HepG2 (cell line): ENCODE results near the gene RRP8. TPM values are rescaled to one million over a fixed set of nuclear protein-coding genes. Genes with fewer than 3 reads are reported as not detected.

Experiments used
- ATAC-seq: fragments of 200-7000 bp; cut with Tn5 transposase; 3 replicates; pipeline ENCODE4 v1.9.1; 2020; ENCODE audit warnings: mild to moderate bottlenecking, moderate library complexity
- BruUV-seq: library from RNA; stranded (reverse); fragments of 400-500 nt; replicated peaks from 2 replicates; lab custom pipeline; 2021; lab: Mats Ljungman, UMichigan
- CTCF ChIA-PET: fragments of 300-600 bp; formaldehyde crosslinking; extraction: SDS; loops from one replicate; lab custom pipeline; 2021; ENCODE audit warnings: low total read pairs, inconsistent platforms, low intra/inter-chr PET ratio; lab: Yijun Ruan, JAX
- POLR2A ChIA-PET: fragments of 350-600 bp; sonication (Branson Sonifier 250); formaldehyde crosslinking; loops from one replicate; lab custom pipeline; 2020; ENCODE audit warnings: antibody characterized with exemption, inconsistent platforms; lab: Yijun Ruan, JAX
- DNase-seq: peaks from one replicate; pipeline ENCODE4 v3.0.0-alpha.2; 2015; ENCODE audit warnings: low spot score
- FAIRE-seq: peaks from 3 replicates; lab custom pipeline; 2011; peaks lifted over from hg19 to GRCh38; lab: Jason Lieb, UNC
- H2AFZ ChIP-seq: one replicate; pipeline ENCODE4 v1.6.1; 2011; ENCODE audit warnings: low read length, inconsistent platforms
- H3K27ac ChIP-seq: fragments of 300-600 bp; 3 replicates; pipeline ENCODE4 v1.8.0; 2011; ENCODE audit warnings: mixed run types, mild to moderate bottlenecking, mixed read lengths, low read length, inconsistent platforms; ENCODE audit not compliant: insufficient read depth; ENCODE audit errors: extremely low read length
- H3K27me3 ChIP-seq, 2 experiments: fragments of 200-600 bp in 1 of 2; 2 replicates in 1 of 2; 3 replicates in 1 of 2; pipeline versions ENCODE4 v1.6.0 to v1.8.0; 2011; ENCODE audit warnings: low read length in 2 of 2, mild to moderate bottlenecking in 2 of 2, moderate library complexity in 2 of 2, inconsistent platforms in 1 of 2; ENCODE audit not compliant: insufficient read depth in 2 of 2, control insufficient read depth in 1 of 2
- H3K36me3 ChIP-seq, 2 experiments: fragments of 200-600 bp in 1 of 2; replicated peaks in 1 of 2; 2 replicates in 1 of 2; 3 replicates in 1 of 2; pipeline versions ENCODE4 v1.5.1 to v1.8.0; 2011; ENCODE audit warnings: low read length in 2 of 2, inconsistent platforms in 1 of 2; ENCODE audit not compliant: insufficient read depth in 2 of 2, control insufficient read depth in 1 of 2
- H3K4me1 ChIP-seq: 2 replicates; pipeline ENCODE4 v1.5.1; 2012; ENCODE audit warnings: low read length, inconsistent platforms; ENCODE audit not compliant: insufficient read depth
- H3K4me2 ChIP-seq: 2 replicates; pipeline ENCODE4 v1.6.0; 2011; ENCODE audit warnings: low read depth, low read length, inconsistent platforms
- H3K4me3 ChIP-seq, 3 experiments: fragments of 200-600 bp in 1 of 3; sonication (generic), shearing (Covaris generic) in 1 of 3; replicated peaks in 1 of 3; 2 replicates each; pipeline ENCODE4 v1.5.1; 2011 to 2016; ENCODE audit warnings: low read length in 3 of 3, inconsistent platforms in 2 of 3, low read depth in 2 of 3, mild to moderate bottlenecking in 2 of 3, control low read depth in 1 of 3, mixed read lengths in 1 of 3; ENCODE audit not compliant: insufficient read depth in 1 of 3
- H3K79me2 ChIP-seq: one replicate; pipeline ENCODE4 v1.6.1; 2011; ENCODE audit warnings: low read length, inconsistent platforms; ENCODE audit not compliant: insufficient read depth
- H3K9ac ChIP-seq: 2 replicates; pipeline ENCODE4 v1.6.0; 2011; ENCODE audit warnings: mild to moderate bottlenecking, low read depth, low read length, inconsistent platforms; ENCODE audit not compliant: insufficient read depth
- H3K9me3 ChIP-seq: 2 replicates; pipeline ENCODE4 v1.5.1; 2012; ENCODE audit warnings: mild to moderate bottlenecking, low read length
- H4K20me1 ChIP-seq: 2 replicates; pipeline ENCODE4 v1.6.0; 2011; ENCODE audit warnings: inconsistent platforms, mild to moderate bottlenecking, low read length, moderate library complexity; ENCODE audit not compliant: insufficient read depth
- ASH2L ChIP-seq: fragments of 300-600, 200-600 bp; sonication (generic); IDR thresholded peaks from 2 replicates; pipeline ENCODE4 v1.7.0; 2017; ENCODE audit warnings: low read depth, mild to moderate bottlenecking, moderate library complexity, mixed read lengths, low read length; ENCODE audit not compliant: insufficient read length
- FOXM1 ChIP-seq: sonication (generic); formaldehyde crosslinking; IDR thresholded peaks from 2 replicates; pipeline ENCODE4 v1.5.0; 2020; ENCODE audit warnings: missing genetic modification reagents
- HCFC1 ChIP-seq: fragments of 150-350 bp; IDR thresholded peaks from 2 replicates; pipeline ENCODE4 v1.6.1; 2014; ENCODE audit warnings: low read depth, low read length
- HDAC6 ChIP-seq: fragments of 200-600 bp; sonication (generic); IDR thresholded peaks from 2 replicates; pipeline ENCODE4 v1.7.0; 2017; ENCODE audit warnings: mild to moderate bottlenecking, antibody characterized with exemption, low read length, low read depth
- KLF11 ChIP-seq: IDR thresholded peaks from 2 replicates; pipeline ENCODE4 v1.6.1; 2016; ENCODE audit warnings: missing compliant biosample characterization
- PCBP2 ChIP-seq: fragments of 200-400 bp; formaldehyde crosslinking; optimal IDR thresholded peaks from 2 replicates; pipeline ENCODE3; 2018; ENCODE audit warnings: low read length, low read depth; ENCODE audit not compliant: poor library complexity, severe bottlenecking
- PHF20 ChIP-seq: sonication (generic); formaldehyde crosslinking; IDR thresholded peaks from 2 replicates; pipeline ENCODE4 v1.5.0; 2020; ENCODE audit warnings: mild to moderate bottlenecking, missing genetic modification reagents
- SP140L ChIP-seq: sonication (generic); formaldehyde crosslinking; IDR thresholded peaks from 2 replicates; pipeline ENCODE4 v1.4.0; 2020; ENCODE audit warnings: missing genetic modification reagents, borderline replicate concordance
- SRSF1 ChIP-seq: fragments of 200-400 bp; formaldehyde crosslinking; optimal IDR thresholded peaks from 2 replicates; pipeline ENCODE3; 2017; ENCODE audit warnings: mild to moderate bottlenecking, low read depth, low read length, moderate library complexity
- TMF1 ChIP-seq: sonication (generic); formaldehyde crosslinking; IDR thresholded peaks from 2 replicates; pipeline ENCODE4 v1.8.1; 2022; ENCODE audit warnings: low read depth, missing genetic modification reagents
- ZMYM2 ChIP-seq: sonication (generic); formaldehyde crosslinking; IDR thresholded peaks from 2 replicates; pipeline ENCODE4 v1.8.0; 2022; ENCODE audit warnings: mild to moderate bottlenecking, missing genetic modification reagents
- ZNF567 ChIP-seq: sonication (generic); formaldehyde crosslinking; IDR thresholded peaks from 2 replicates; pipeline ENCODE4 v1.8.1; 2023; ENCODE audit warnings: mild to moderate bottlenecking, missing genetic modification reagents, borderline replicate concordance
- ZNF644 ChIP-seq: IDR thresholded peaks from 2 replicates; pipeline ENCODE4 v1.6.1; 2016; ENCODE audit warnings: low read depth
- WGBS: methylation state at CpG from one replicate; pipeline ENCODE4 v1.1.6; 2017; ENCODE audit warnings: low lambda C conversion rate; 5-methylcytosine and 5-hydroxymethylcytosine counted together
- in situ Hi-C: cut with HindIII; loops from 2 replicates; pipeline ENCODE4 v1.10.0; 2017; ENCODE audit warnings: low pct_unique_long_range_greater_than_20kb; ENCODE audit not compliant: extremely low pct_ligation_motif_present
- intact Hi-C: fragments of 100-400 bp; cut with micrococcal nuclease; formaldehyde crosslinking; loops from one replicate; pipeline ENCODE4 v1.10.0; 2022; ENCODE audit not compliant: unreplicated experiment
- polyA plus RNA-seq, 8 experiments: library from polyadenylated mRNA; depleted of rRNA in 3 of 8; stranded (reverse) in 7 of 8; unstranded in 1 of 8; fragments of >200 nt; fragmentation: Illumina TruSeq in 4 of 8; extraction: Trizol in 4 of 8; gene quantifications; 2 replicates each; pipeline versions ENCODE4 v1.2.1 to v1.2.3, GENCODE V29; 2011 to 2016; ENCODE audit warnings: low read depth in 4 of 8, missing spikeins in 1 of 8, mixed read lengths in 1 of 8; ENCODE audit not compliant: insufficient read depth in 1 of 8
- total RNA-seq, 5 experiments: library from RNA; depleted of rRNA; stranded (reverse); fragments of >200 nt; fragmentation: Illumina TruSeq; extraction: Trizol; gene quantifications; 2 replicates each; pipeline ENCODE4 v1.2.3, GENCODE V29; 2016; ENCODE audit warnings: low read depth in 1 of 5
- TF ChIP-seq, protein P1 (sequence below): sonication (generic); formaldehyde crosslinking; IDR thresholded peaks from 2 replicates; pipeline ENCODE4 v1.8.0; 2022; ENCODE audit warnings: missing genetic modification reagents, mild to moderate bottlenecking, moderate library complexity, borderline replicate concordance
- TF ChIP-seq, protein P2 (sequence below): sonication (generic); formaldehyde crosslinking; IDR thresholded peaks from 2 replicates; pipeline ENCODE4 v1.9.0; 2022; ENCODE audit warnings: missing genetic modification reagents, mild to moderate bottlenecking, borderline replicate concordance
- TF ChIP-seq, protein P3 (sequence below): sonication (generic); formaldehyde crosslinking; IDR thresholded peaks from 2 replicates; pipeline ENCODE4 v1.8.1; 2023; ENCODE audit warnings: missing genetic modification reagents, mild to moderate bottlenecking, borderline replicate concordance
- TF ChIP-seq, protein P4 (sequence below): sonication (generic); formaldehyde crosslinking; IDR thresholded peaks from 2 replicates; pipeline ENCODE4 v1.4.0; 2020; ENCODE audit warnings: mild to moderate bottlenecking, missing genetic modification reagents, borderline replicate concordance

Gene RRP8
- total and polyA plus RNA-seq, 2 of the 13 experiments (the other 11 are each of a cell fraction or from before 2014, with no cell fraction given) = 7.2 to 21.6 TPM

DNA sequence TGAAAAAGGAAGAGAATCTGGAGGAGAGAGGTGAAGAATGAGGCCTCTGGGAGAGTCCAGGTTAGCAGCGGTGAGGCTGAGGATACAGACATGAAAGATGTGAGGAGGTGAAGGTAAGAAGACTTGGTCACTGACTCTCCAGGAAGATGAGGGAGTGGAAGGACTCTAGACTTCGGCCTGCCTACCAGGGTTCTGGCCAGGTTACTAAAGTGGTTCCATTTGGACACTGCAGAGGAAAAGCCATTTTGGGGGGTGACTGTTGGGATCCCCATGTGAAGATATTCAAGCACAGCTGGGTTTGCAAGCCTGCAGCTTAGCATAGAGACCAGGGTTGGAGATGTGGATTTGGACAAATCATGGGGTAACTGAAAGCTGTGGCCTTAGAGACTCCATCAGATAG lies 44.4 kb upstream of the RRP8 start (continued):
- TF ChIP-seq HDAC6 (no peak), FOXM1 (no peak), TMF1 (CRISPR knock-in tag) (no peak), ZMYM2 (CRISPR knock-in tag) (no peak)
- TF ChIP-seq, protein P1, sequence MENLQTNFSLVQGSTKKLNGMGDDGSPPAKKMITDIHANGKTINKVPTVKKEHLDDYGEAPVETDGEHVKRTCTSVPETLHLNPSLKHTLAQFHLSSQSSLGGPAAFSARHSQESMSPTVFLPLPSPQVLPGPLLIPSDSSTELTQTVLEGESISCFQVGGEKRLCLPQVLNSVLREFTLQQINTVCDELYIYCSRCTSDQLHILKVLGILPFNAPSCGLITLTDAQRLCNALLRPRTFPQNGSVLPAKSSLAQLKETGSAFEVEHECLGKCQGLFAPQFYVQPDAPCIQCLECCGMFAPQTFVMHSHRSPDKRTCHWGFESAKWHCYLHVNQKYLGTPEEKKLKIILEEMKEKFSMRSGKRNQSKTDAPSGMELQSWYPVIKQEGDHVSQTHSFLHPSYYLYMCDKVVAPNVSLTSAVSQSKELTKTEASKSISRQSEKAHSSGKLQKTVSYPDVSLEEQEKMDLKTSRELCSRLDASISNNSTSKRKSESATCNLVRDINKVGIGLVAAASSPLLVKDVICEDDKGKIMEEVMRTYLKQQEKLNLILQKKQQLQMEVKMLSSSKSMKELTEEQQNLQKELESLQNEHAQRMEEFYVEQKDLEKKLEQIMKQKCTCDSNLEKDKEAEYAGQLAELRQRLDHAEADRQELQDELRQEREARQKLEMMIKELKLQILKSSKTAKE (CRISPR knock-in tag) = no peak
- TF ChIP-seq, all 625 proteins: peak for 0

DNA sequence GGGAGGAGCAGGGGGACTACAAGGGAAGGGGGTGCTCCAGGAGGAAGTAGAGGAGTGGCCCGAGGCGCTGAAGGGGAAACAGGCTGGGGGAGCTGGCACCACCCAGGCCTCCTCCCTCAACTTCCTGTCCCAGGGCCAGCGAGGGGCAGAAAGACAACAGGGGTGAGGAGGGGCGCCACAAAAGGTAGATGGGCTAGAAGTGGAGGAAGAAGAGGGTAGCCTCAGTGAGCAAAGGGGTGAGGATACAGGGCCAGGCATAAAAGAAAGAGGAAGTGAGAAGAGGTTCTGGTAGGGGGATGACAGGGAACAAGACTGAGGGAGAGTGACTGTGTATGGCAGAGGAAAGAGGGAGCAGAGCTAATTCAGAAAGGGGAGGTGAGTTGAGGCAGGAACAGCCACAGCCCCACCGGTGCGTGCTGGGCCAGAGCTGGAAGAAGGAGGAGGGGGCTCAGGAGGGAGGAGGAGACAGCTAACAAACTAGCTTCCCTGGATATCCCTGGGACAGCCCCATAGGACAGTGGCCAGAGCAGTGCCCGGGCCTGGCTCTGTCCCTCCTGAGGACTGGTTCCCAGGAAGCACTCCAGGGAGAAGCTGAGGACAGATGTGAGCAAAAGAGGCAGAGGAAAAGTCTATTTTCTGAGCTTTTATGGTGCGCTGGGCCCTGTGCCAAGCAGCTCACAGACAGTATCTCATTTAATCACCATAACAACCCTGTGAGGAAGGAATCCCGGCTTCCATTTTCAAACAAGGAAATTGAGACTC lies 43.7 kb upstream of the RRP8 start:
- H2AFZ ChIP-seq = no peak overlapping the region
- intact Hi-C loops (loop anchor here (1.0 kb wide), 1 partner anchor 23 kb away; no protein-coding TSS in a partner anchor), in situ Hi-C loops (no loop called here)
- H3K36me3 ChIP-seq = no peaks in the 10 kb centered on the region
- H3K9me3 ChIP-seq = no peaks in the 10 kb centered on the region
- no peak for ATAC-seq
- H3K4me2 ChIP-seq = no peak overlapping the region
- FAIRE-seq = no peak
- H4K20me1 ChIP-seq = no peaks in the 10 kb centered on the region; the same call in 1 of the 2 replicates
- no peak overlapping the region for H3K9ac ChIP-seq
- no TSS peak for BruUV-seq
- no peaks in the 10 kb centered on the region for H3K4me1 ChIP-seq
- no peak overlapping the region for H3K27ac ChIP-seq
- H3K79me2 ChIP-seq = no peaks in the 10 kb centered on the region
- no peak for DNase-seq
- WGBS = 24% methylated on average over 9 of the region's 9 CpGs
- CTCF ChIA-PET = no interaction called here
- peaks cover 3 to 99% of the 10 kb centered on the region in 2 experiments; a peak in 4 of 5 replicates for H3K27me3 ChIP-seq
- POLR2A ChIA-PET = no interaction called here
- no peak overlapping the region for H3K4me3 ChIP-seq
- TF ChIP-seq PCBP2 = no peak
- TF ChIP-seq ZNF644 (CRISPR knock-in tag) = no peak
- no peak for TF ChIP-seq SRSF1
- TF ChIP-seq, protein P2, sequence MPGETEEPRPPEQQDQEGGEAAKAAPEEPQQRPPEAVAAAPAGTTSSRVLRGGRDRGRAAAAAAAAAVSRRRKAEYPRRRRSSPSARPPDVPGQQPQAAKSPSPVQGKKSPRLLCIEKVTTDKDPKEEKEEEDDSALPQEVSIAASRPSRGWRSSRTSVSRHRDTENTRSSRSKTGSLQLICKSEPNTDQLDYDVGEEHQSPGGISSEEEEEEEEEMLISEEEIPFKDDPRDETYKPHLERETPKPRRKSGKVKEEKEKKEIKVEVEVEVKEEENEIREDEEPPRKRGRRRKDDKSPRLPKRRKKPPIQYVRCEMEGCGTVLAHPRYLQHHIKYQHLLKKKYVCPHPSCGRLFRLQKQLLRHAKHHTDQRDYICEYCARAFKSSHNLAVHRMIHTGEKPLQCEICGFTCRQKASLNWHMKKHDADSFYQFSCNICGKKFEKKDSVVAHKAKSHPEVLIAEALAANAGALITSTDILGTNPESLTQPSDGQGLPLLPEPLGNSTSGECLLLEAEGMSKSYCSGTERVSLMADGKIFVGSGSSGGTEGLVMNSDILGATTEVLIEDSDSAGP (CRISPR knock-in tag) = no peak
- TF ChIP-seq, protein P3, sequence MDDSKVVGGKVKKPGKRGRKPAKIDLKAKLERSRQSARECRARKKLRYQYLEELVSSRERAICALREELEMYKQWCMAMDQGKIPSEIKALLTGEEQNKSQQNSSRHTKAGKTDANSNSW = no peak
- TF ChIP-seq ZNF567 (CRISPR knock-in tag) = no peak
- TF ChIP-seq SP140L (CRISPR knock-in tag) = no peak
- no peak for TF ChIP-seq KLF11
- no peak for TF ChIP-seq ASH2L
- no peak for TF ChIP-seq PHF20 (CRISPR knock-in tag)
- TF ChIP-seq HCFC1 = no peak
- TF ChIP-seq, protein P4, sequence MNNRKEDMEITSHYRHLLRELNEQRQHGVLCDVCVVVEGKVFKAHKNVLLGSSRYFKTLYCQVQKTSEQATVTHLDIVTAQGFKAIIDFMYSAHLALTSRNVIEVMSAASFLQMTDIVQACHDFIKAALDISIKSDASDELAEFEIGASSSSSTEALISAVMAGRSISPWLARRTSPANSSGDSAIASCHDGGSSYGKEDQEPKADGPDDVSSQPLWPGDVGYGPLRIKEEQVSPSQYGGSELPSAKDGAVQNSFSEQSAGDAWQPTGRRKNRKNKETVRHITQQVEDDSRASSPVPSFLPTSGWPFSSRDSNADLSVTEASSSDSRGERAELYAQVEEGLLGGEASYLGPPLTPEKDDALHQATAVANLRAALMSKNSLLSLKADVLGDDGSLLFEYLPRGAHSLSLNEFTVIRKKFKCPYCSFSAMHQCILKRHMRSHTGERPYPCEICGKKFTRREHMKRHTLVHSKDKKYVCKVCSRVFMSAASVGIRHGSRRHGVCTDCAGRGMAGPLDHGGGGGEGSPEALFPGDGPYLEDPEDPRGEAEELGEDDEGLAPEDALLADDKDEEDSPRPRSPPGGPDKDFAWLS = no peak
